GM19043 (cell line): ENCODE data around the gene ACTBL2.
A peak's percentile ranks its signal among the peaks of the same experiment; 100 is the strongest.
"Not testable (repeated sequence)": the region's sequence is repeated elsewhere in the genome, so short reads cannot be mapped to it uniquely, and the experiment has no call there.

Source experiments
- ATAC-seq: cut with Tn5 transposase; IDR thresholded peaks from one replicate; pipeline ENCODE4 v1.9.1; 2021; ENCODE audit warnings: low read depth; ENCODE audit not compliant: unreplicated experiment

The ACTBL2 gene

DNA sequence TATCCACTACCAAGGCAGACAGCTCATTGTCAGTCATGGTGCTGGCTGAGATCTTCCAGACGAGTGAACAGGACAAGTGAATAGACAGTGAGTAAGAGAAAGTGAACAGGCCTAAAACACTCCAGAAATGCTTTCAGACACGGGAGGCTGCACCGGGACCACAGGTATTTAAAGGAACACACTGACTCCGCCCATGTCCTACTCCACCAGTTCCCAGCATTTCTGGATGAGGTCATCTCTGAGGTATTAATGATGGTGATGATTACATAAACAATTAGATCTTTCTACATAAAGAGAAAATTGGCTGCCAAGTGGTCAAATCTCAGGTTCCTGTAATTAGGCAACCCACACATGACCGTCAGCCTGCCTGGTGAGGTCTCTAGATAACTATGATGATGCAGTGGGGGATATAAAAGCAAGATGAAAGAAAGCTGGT, at the start of gene ACTBL2:
Gene ACTBL2, minus strand, starts transcription at position 141 of the 436 bp plus-strand sequence. Its CDS starts 104 bp downstream, at position 37.
- no peak for ATAC-seq

DNA sequence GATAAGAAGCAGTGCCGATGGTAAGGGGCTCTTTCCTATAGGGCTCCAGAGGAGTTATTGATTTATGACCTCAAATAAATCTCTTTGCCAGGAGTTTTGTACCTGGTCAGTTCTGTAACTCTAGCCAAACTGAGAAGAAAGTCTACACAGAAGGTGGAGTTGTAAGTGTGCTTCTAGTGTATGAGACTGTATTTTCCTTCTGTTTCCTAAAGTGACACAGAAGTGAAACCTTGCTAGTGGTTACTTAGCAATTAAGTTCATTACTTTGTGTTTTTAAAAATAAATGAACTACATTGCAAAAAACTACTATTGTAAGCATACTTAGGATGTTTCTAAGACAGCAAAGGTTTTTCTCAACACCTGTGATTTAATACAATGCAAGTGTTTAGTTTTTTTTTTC, 48.7 kb upstream of the ACTBL2 start:
- peak; percentile 56 for ATAC-seq

DNA sequence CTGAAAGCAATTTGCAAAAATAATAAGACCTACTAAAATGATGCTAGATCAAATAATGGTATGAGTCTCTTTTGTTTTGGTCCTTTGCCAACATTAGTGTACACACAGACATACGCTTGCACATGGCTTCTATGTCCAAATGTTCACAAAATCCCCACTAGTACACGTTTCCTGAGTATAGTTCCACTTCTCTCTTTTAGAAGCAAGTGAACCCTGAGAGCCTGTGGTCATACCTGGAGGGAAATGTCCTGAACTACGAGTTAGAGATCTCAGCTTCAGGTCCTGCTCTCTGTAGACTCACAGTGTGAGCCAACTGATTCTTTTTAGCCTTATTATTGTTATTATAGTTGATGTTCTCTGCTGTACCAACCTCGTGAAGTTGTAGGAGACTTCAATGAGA, 47.3 kb upstream of the ACTBL2 start:
- no peak for ATAC-seq

DNA sequence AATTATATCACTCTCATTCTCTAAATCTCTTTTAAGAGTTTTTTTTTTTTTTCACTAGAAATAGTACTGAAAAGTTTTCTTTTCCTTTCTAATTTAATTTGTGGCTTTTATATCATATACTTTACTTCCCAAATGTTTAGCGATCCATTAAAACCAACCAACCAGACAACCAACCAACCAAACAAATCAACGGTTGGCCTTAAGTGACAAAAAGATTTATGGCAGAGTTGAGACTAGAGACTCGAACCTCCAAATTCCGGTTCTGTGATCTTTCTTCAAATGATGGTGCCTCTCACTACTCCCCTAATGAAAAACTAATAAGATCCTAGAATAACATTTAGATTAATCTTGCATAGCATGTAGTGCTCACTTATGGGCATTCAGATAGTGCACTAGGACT, 45.3 kb upstream of the ACTBL2 start:
- ATAC-seq, result no peak

DNA sequence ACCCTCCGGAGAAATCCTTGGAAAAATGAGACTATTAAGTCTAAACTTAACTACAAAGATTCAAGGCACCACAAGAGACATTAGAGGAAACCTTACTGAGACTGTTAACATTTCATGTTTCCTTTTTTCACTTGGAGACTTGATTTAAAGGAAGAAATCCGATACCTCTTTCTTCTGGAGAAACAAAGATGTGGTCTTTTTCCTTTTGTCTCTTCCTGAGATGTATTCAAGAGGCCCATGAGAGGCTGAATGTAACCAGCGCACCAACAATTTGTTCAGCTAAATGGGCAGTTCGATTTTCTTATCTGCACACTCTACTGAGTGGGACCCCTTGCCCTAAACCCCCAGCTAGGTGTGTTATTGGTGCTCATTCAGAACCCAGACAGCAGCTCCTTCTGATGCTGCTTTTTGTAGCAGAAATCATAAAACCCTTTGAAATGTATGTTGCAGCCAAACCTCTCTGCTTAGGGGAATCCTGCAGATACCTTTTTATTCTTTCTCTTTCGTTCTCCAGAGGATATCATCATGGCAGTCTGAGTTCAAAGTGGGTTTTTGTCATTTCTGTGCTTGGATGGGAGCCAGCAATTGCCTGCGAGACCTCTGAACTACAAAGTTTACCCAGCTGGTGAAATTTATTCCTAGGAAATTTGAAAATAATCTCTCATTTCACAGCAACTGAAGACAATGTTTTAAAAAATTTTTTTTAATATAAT, 41.9 kb upstream of the ACTBL2 start:
- no peak for ATAC-seq

DNA sequence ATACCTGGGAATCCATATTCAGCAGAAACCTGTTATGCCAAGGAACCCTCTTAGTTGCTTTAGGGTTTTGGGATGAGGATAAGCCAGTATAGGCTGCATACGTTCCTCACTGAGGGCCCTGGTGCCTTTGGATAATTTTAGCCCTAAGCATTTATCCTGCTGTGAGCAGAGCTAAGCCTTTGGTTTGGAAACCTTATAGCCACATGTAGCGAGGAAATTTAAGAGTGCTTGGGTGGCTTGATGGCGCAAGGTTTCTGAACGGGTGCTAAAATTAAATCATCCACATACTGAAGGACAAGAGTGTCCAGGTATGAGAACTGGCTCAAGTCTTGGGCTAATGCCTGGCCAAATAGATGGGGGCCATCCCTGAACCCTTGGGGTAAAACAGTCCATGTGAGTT, 39.9 kb upstream of the ACTBL2 start:
- not testable (repeated sequence) for ATAC-seq

DNA sequence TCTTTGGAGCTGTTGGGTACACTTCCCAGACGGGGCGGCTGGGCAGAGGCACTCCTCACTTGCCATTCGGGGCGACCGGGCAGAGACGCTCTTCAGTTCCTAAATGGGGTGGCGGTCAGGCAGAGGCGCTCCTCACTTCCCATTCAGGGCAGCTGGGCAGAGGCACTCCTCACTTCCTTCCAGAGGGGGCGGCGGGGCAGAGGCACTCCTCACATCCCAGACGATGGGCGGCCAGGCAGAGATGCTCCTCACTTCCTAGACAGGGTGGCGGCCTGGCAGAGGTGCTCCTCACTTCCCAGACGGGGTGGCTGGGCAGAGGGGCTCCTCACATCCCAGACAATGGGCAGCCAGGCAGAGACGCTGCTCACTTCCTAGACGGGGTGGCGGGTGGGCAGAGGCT, 35.8 kb upstream of the ACTBL2 start:
- not testable (repeated sequence) for ATAC-seq

DNA sequence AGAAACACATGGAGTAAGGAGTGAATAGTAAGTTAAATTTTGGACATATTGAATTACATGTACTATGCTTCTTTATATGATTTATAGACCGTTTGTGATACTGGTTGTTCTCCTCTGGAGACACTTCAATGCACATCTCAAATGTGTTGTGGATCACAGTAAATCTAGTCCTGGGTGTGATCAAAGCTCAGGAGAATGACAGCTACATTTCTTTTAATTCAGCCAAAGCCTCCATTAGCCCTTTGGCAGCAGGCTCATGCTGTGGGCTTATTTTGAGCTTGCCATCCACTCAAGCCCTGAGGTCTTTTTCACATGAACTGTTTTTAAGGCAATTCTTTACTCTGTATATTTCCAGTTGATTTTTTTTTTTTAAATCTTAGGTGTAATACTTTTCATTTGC, 34.6 kb upstream of the ACTBL2 start:
- ATAC-seq, result no peak

DNA sequence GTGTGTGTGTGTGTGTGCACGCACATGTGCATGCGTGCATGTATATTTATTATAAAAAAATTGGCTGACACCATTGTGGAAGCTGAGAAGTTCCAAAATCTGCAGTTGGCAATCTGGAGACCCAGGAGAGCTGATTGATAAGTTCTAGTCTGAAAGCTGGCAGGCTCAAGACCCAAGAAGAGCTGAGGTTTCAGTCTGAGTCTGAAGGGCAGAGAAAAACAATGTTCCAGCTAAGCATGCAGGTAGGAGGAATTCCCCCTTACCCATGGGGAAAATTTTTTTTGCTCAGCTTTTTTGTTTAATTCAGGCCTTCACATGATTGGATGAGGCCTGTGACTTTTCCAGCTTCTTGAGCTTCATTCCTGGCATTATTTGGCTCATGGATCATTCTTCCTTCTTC, 31.2 kb upstream of the ACTBL2 start:
- ATAC-seq, result no peak

DNA sequence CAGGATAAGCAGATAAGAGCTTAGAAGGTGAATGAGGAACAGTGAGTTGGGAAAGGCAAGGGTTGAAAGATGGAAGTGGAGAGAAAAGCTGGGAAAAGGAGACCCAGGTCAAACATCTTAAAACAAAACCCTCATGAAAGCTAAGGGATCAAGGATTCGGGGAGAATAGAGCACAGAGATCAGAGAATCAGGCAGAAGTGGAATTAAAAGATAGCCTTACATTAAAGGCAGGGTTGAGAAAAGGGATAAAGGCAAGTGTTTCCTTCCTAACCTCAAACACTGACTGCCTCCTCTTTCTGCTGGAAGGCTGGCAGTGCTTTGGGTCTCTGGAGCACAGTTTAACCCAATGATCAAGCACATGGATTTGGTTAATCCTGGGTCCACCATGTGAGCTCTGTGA, 28.7 kb upstream of the ACTBL2 start:
- ATAC-seq, result no peak

DNA sequence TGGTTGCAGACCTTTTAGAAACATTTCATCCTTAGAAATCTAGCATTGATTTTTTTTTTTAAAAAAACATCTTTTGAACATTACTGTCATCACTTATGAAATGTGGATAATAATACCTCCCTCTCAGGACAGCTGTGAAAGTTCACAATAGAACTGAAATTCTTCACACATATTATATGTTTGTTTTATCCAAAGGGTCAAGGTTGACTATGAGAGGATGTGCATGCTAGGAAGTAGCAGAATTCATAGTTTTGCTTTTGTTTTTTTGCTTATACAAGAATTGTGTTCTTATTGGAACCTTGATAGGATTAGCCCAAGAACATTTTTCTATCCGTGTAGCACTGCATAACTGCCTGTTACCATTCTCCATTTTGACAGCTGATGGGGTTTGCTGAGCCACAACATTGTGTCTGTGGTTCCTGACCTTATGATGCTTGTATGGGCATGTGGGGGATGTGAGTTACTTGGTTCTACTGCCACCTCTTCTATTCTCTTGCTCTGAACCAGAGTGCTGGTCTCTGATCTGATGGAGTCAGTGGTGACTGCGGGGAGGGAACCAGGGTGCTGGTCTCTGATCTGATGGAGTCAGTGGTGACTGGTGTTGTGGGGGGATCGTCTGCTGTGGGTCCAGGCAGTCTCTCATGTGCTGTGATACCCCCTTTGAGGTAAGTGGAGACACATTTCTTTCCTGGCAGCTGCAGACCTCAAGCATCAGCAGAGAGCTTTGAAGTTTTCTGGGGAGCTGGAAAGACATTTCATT, 27.1 kb upstream of the ACTBL2 start:
- no peak for ATAC-seq

DNA sequence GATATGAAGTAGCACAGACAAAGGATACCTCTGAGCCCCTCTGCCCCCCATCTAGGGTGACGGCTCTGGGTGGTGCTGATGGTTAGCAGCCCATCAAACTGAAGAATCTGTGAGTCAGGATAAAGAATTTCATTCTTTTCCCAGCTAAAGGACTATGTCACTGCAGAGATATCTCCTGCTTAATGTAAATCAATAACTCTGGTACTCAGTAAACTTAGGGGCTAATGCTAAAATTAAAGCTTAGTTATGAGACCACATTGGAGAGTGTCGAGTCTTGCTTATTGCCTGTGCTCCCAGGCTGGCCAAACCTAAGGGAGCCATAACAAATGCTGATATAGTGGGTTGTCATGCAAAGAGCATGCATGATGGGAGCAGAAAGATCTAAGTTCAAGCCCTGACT, 25.6 kb upstream of the ACTBL2 start:
- no peak for ATAC-seq

DNA sequence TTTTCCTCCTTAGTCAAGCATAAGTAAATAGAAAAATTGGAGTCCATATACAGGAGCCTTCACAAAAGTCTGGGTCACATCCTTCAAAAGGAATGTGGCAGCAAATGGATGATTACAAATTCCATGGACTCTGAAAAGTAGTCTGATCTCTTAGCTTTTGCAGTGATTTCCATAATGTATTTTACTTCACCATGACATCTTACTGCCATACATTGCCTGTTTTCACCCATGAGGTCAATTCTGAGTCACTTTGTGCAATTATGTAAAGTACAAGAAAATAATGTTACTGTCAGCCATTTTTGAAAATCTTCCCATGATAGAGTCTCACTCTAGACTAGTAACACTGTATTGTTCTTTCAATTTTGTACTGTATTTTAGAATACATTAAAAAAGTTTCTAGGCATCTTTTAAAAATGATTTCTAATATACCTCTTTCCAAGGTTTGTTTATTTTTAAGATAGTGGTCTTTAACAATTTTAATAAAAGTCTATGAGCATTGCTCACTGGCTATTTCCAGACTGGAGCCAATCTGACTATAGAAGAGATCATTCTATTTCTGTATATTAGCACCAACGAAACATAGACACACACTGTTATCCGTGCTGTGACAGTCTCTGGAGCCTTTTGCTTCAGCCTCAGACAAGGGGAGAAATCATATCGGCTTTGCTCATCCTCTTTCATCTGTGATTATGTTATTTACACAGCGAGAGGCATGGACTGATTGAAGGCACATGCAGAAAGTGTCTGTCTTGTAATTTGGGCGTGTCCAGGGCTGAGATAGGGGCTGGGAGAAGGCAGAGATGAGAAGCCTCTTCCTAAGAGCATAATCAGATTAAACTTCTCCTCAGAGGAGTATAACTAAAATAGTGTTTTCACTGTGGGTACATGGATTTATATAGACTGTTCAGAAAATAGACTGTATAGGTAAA, 22.9 kb upstream of the ACTBL2 start:
- ATAC-seq, result no peak

DNA sequence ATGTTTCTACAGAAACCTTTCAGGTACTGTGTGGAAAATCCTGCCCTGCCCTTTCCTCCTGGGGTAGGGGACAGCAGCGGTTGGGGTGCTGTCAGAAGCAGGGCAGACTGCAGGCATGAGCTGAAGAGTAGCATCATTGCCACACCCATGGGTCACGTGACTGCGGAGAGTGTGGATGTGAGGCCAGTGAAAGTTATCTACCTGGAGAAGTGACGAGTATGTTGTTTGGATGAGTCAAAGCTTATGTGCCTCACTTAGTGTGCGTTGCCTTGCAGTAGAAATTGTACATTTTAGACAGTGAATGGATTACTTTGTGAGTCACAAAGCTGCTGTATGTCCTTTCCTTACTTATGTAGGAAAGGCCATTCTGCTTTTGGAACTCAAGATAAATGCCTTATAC, 21.7 kb upstream of the ACTBL2 start:
- no peak for ATAC-seq

DNA sequence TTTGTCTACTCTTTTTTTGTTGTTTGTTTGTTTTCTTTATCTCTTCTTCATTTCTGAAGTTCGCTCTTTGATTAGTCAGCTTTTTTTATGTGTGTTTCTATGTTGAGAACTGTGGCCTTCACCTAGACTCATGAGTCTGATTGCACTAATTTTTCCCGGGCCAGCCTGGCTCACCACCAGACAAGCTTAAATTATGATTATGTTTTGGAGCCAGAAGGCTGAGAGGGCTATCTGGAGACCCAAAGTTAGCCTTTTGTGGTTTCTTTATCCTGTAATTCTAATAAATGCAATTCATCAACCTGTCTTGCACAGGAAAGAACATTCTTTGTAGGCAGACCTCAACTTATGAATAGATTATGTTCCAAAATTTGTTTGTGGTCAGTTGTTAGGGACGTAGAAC, 20.8 kb upstream of the ACTBL2 start:
- no peak for ATAC-seq

DNA sequence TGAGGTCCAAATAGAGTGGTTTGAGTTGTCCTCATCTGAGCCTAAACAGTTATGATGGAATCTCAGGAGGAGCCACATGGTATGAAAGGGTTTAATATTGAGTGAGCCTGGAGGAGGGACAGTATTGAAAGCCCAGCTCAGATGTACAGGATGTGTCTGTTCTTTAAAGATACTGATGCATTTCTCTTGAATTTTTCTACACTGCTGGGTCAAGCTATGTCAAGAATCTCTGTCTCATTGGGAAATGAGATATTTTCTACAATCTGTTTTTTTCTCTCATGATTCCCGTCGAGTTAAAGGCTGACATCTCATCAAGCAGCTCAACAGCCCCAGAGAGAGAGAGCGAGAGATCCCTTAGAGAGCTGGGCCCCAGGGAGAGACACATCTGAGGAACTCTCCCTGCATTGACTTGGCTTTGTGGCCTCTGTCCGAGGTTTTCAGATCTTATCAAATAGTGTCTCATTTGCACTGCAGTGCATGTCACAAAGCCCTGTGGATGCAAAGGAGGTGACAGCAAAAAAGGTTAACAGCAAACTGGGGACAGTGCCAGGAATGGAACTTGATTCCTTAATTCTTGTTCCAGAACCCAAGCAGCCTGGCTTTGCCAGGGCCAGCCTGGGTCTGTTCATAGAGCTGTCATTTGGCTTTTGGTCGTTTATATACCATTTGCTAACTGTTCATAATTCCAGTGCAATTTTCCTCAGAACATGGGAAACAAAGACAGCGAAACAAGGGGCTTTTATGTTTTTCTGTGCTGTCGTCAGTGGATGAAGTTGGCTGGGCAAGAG, 19.0 kb upstream of the ACTBL2 start:
- ATAC-seq, result no peak

DNA sequence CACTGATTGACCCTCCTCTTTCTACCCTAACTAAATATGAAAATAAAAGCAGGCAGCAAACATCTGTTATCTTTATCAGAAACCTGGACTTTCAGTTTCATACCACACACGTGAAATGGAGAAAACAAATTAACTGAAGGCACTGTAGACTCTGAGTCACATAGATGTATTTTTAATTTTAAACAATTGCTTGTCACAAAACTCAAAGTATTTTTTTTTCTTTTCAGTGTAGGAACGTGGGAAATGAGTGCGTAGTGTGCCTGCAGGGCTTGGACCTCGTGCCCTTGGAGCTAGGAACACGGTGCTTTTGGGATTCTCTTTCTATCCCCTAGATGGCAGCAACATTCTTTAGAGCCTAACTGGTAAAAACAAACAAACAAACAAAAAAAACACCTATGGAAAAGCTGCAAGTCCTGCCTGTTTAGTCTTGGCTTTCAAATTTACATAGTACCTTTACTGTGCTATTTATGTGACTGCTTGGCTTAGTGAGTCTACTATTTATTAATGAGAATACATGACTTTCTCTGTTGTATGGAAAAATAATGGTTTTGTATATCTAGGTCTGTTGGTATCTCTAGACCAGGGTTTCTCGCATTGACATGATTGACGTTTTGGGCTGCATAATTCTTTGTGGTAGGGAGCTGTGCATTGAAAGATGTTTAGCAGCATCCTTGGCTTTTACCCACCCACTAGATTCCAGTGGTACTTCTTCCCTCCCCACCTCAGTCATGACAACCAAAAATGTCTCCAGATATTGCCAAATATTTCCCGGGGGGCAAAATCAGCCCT, 16.8 kb upstream of the ACTBL2 start:
- ATAC-seq, result peak; percentile 76

DNA sequence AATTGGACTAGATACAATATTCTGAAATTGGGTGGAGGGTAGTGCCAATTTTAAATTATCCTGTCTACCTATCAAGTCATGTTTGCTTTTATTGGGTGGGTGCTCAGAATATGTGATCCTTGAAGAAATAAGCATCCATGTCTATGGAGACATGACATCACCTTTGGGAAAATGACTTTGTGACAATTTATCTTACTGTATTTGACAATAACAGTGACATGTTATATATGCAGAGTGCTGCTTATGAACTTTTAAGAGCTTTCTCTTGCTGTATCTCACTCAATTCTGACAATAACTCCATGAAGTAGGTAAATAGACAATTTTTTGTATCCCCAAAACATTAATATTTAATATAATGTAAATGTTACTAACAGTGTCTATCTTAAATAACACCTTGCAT, 15.1 kb upstream of the ACTBL2 start:
- ATAC-seq, result no peak

DNA sequence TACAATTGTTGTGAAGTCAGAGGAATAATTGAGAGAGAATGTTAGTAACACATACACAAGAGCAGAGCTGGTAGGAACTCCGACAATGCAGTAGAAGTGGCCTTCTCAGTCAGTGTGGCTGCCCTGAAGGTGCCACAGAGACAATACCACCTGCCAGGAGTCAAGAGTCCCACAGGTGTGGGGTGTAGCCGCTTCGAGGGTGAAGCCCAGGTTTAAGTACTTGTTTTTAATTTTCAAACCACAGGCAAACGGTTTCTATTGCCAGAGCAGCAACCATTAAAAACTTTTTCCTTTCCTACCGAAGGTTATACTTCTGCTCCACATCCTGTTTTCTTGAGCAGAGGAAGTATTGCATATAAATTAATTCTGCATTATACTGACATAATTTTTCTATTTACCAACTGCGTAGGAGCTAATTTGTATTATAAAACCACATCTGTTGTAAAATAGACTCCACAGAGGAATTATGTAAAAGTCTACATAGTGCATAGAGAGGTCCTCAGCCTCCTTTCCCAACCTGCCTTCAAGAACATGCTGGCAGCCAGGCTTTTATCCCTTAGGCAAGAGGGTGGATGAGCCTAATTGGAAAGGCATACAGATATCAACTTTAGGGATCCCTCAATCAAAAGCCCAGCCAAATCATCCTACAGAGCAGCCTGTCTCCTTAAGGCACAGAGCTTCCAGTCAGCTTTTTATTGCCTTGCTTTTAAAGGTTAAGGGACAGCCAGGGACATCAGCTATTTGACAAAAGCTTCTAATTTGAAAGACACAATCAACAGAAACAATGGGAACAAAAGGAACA, 12.9 kb upstream of the ACTBL2 start:
- no peak for ATAC-seq
